Smooth muscle cell (in vitro differentiated cells): ENCODE measurements around the gene GPRC5B. TPM values are rescaled to one million over a fixed set of nuclear protein-coding genes. Genes with fewer than 3 reads are reported as not detected.

Experiments
- DNase-seq: peaks from one replicate; lab custom pipeline; 2025; ENCODE audit not compliant: unreplicated experiment; lab: John Stamatoyannopoulos, UW
- H2AFZ ChIP-seq: fragments of 200-600 bp; sonication (generic); 2 replicates; pipeline ENCODE4 v1.6.0; 2016; ENCODE audit warnings: antibody characterized with exemption, low read depth, mild to moderate bottlenecking
- H3F3A ChIP-seq: fragments of 200-600 bp; sonication (generic); 2 replicates; pipeline ENCODE4 v1.6.0; 2017; ENCODE audit warnings: antibody characterized with exemption, low read depth
- H3K27ac ChIP-seq: fragments of 200-600 bp; sonication (generic); 2 replicates; pipeline ENCODE4 v1.5.1; 2016; ENCODE audit warnings: low read depth, mild to moderate bottlenecking
- H3K27me3 ChIP-seq: fragments of 200-600 bp; sonication (generic); 2 replicates; pipeline ENCODE4 v1.6.1; 2016; ENCODE audit warnings: low read depth, mild to moderate bottlenecking
- H3K36me3 ChIP-seq: fragments of 200-600 bp; sonication (generic); 2 replicates; pipeline ENCODE4 v1.5.1; 2016; ENCODE audit warnings: low read depth
- H3K4me1 ChIP-seq: fragments of 200-600 bp; sonication (generic); 2 replicates; pipeline ENCODE4 v1.5.1; 2016; ENCODE audit warnings: low read depth
- H3K4me2 ChIP-seq: fragments of 200-600 bp; sonication (generic); 2 replicates; pipeline ENCODE4 v1.6.0; 2016; ENCODE audit warnings: mild to moderate bottlenecking
- H3K4me3 ChIP-seq: fragments of 200-600 bp; sonication (generic); 2 replicates; pipeline ENCODE4 v1.5.1; 2016; ENCODE audit warnings: mild to moderate bottlenecking
- H3K79me2 ChIP-seq: fragments of 200-600 bp; sonication (generic); 2 replicates; pipeline ENCODE4 v1.6.0; 2016; ENCODE audit warnings: low read depth, mild to moderate bottlenecking
- H3K9ac ChIP-seq: fragments of 200-600 bp; sonication (generic); 2 replicates; pipeline ENCODE4 v1.6.0; 2016; ENCODE audit warnings: low read depth
- H3K9me3 ChIP-seq: fragments of 200-600 bp; sonication (generic); replicated peaks from 2 replicates; pipeline ENCODE4 v1.5.1; 2016; ENCODE audit warnings: low read depth
- H4K20me1 ChIP-seq: fragments of 200-600 bp; sonication (generic); 2 replicates; pipeline ENCODE4 v1.6.0; 2016; ENCODE audit warnings: low read depth
- WGBS: methylation state at CpG from one replicate; pipeline ENCODE4 v1.1.7; 2016; ENCODE audit warnings: low lambda C conversion rate; 5-methylcytosine and 5-hydroxymethylcytosine counted together
- polyA plus RNA-seq: library from polyadenylated mRNA; unstranded; fragments of >200 nt; fragmentation: Nextera tagmentation; extraction: Ambion mirVana; gene quantifications from 2 replicates; pipeline ENCODE4 v1.2.1, GENCODE V29; 2016
- total RNA-seq: library from RNA; depleted of rRNA; stranded (reverse); fragments of >200 nt; gene quantifications from 2 replicates; pipeline ENCODE4 v1.2.3, GENCODE V29; 2014
- TF ChIP-seq, protein P1 (sequence below): fragments of 200-600 bp; sonication (generic); IDR thresholded peaks from 2 replicates; pipeline ENCODE4 v1.5.1; 2017; ENCODE audit warnings: borderline replicate concordance, mild to moderate bottlenecking, antibody characterized with exemption; ENCODE audit not compliant: insufficient read depth, poor library complexity, severe bottlenecking

The GPRC5B gene
- total and polyA plus RNA-seq, 2 experiments from 2014 or later = 7.8 to 18.9 TPM

DNA sequence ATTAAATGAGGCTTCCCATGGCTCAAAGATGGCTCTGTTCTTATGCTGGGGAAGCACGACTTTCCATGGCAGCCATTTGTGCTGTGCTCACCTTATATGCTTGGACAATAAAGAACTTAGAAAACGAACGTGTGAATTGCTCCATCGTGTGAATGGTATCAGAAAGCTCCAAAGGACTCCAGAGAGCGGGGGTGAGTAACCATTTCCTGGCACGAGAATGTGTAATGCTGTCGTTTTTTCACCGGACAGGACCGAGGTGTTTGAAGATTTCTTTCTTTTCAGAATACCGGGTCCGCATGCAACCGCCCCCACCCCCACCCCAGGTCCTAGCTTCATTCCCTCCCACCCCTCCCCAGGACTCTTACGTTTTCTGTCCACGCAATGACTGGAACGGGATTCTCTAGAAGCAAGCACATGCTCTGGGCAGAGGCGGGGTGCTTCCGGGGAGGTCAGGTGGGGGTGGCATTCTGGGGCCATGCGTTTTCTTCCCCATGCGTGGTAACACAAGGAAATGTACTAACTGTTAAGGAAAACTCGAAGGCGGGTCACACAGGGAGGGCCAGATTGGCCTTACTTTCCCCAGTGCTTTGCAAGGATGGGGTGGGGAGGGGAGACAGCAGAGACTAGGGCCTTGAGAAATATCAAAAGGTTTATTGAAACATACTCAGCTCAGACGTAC is 26.2 kb downstream of the GPRC5B start:
- Histone ChIP-seq H3K79me2 (no peaks in the 10 kb centered on the region), H3K4me3 (no peak overlapping the region), H3K4me2 (no peak overlapping the region), H3K27ac (no peak overlapping the region), H4K20me1 (no peaks in the 10 kb centered on the region), H3K27me3 (no peaks in the 10 kb centered on the region), H3K9ac (no peak overlapping the region), H3F3A (no peaks in the 10 kb centered on the region), H3K4me1 (peaks cover 33% of the 10 kb centered on the region), H3K36me3 (no peaks in the 10 kb centered on the region), H3K9me3 (no peaks in the 10 kb centered on the region), H2AFZ (no peak overlapping the region)
- WGBS = 75% methylated on average over 22 of the region's 22 CpGs
- TF ChIP-seq, protein P1, sequence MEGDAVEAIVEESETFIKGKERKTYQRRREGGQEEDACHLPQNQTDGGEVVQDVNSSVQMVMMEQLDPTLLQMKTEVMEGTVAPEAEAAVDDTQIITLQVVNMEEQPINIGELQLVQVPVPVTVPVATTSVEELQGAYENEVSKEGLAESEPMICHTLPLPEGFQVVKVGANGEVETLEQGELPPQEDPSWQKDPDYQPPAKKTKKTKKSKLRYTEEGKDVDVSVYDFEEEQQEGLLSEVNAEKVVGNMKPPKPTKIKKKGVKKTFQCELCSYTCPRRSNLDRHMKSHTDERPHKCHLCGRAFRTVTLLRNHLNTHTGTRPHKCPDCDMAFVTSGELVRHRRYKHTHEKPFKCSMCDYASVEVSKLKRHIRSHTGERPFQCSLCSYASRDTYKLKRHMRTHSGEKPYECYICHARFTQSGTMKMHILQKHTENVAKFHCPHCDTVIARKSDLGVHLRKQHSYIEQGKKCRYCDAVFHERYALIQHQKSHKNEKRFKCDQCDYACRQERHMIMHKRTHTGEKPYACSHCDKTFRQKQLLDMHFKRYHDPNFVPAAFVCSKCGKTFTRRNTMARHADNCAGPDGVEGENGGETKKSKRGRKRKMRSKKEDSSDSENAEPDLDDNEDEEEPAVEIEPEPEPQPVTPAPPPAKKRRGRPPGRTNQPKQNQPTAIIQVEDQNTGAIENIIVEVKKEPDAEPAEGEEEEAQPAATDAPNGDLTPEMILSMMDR = no peak
- no peak for DNase-seq

DNA sequence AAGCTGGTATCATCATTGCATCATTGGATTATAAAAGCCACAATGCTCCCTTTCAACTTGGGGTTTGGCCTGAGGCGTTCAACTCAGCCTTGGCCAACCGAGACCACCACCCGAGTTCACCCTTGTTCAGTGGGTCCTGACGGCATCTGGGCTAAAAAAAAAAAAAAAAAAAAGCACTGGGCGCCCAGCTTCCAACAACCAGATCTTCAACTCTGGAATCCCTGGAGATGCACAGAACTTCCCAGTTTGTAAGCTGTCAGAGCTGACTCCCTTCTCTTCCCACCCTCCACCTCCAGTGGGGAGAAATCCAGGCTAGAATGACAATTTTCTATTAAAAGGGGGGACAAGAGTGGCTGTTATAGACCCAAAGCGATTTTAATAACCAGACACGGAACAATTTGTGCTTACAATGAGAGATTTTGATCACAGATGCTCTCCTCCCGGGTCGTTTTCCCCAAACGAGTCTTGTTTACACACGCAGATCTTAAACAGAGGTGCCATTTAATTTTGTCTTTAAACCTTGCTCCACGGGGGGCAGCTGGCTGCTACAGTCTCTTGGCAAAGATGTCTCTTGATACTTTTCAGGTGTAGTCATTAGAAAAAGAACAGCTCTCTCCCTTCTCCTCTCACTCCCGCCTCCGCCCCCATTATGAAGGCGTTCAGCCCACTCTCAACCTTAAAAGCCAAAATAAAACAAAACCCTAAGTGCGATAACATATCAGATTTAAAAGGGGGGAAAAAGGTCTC is 26.9 kb downstream of the GPRC5B start:
- H3K4me2 ChIP-seq = no peak overlapping the region
- no peaks in the 10 kb centered on the region for H3K79me2 ChIP-seq
- H3K27ac ChIP-seq = no peak overlapping the region
- H2AFZ ChIP-seq = no peak overlapping the region
- no peaks in the 10 kb centered on the region for H3K27me3 ChIP-seq
- H3K36me3 ChIP-seq = no peaks in the 10 kb centered on the region
- no peak overlapping the region for H3K4me3 ChIP-seq
- H3K9ac ChIP-seq = no peak overlapping the region
- H3K4me1 ChIP-seq = peaks cover 33% of the 10 kb centered on the region
- H3K9me3 ChIP-seq = no peaks in the 10 kb centered on the region
- H4K20me1 ChIP-seq = no peaks in the 10 kb centered on the region
- DNase-seq = no peak
- no peaks in the 10 kb centered on the region for H3F3A ChIP-seq
- TF ChIP-seq, protein P1 = no peak
- WGBS = 73% methylated on average over 16 of the region's 16 CpGs

DNA sequence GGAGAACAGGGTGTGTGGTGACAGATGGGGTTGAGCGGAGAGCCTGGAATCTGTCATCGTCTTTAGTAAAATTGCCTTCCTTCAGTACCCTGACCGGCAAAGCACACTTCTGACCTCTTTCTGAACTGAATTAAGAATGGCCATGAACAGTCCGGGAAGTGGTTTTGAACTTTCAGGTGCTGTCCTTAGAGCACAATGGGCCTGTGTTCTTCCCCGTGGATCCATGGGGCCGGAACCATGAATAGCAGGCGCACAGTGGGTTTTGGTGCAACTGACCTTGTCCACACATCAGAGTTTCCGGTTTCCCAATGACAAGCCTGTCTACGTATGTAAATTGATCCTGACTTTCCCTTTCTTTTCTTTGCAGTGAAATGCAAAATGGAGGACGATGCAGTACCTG is 28.5 kb downstream of the GPRC5B start:
- no peaks in the 10 kb centered on the region for H3F3A ChIP-seq
- H3K9ac ChIP-seq = no peak overlapping the region
- no peak for DNase-seq
- no peaks in the 10 kb centered on the region for H3K27me3 ChIP-seq
- WGBS = 92% methylated on average over 10 of the region's 10 CpGs
- H4K20me1 ChIP-seq = no peaks in the 10 kb centered on the region
- no peak overlapping the region for H3K4me2 ChIP-seq
- H3K79me2 ChIP-seq = no peaks in the 10 kb centered on the region
- H3K9me3 ChIP-seq = no peaks in the 10 kb centered on the region
- peaks cover 20% of the 10 kb centered on the region for H3K4me1 ChIP-seq
- no peak overlapping the region for H3K4me3 ChIP-seq
- no peaks in the 10 kb centered on the region for H3K36me3 ChIP-seq
- TF ChIP-seq, protein P1 = no peak
- H2AFZ ChIP-seq = no peak overlapping the region
- no peak overlapping the region for H3K27ac ChIP-seq
